Measurements from ENCODE around the gene ATR. TPM values are rescaled to one million over a fixed set of nuclear protein-coding genes. Genes with fewer than 3 reads are reported as not detected.

Gene ATR
- polyA plus RNA-seq, 3 donors: 22.9 to 35.6 (median 29.8) TPM

Other genes starting within 250 kb of the ATR start
- gene XRN1, start 130.7 kb downstream of the ATR start, polyA plus RNA-seq (ENCODE audit: insufficient read length in 3 of 3): 10 to 100 TPM; 19.2 to 33.8 (median 28.7) TPM
- 10 to 100 TPM; 24.8 to 34.9 (median 25.8) TPM for gene PLS1, start 17.7 kb upstream of the ATR start, polyA plus RNA-seq (ENCODE audit: insufficient read length in 3 of 3)
- 10 to 100 TPM in 2 of 3 donors, 1 to 10 TPM in 1; 9.6 to 13.7 (median 12.9) TPM for gene TRPC1, start 145.3 kb upstream of the ATR start, polyA plus RNA-seq (ENCODE audit: insufficient read length in 3 of 3)